Eye (tissue), 1 donor: ENCODE measurements around the gene PRF1.
A peak's percentile ranks its signal among the peaks of the same experiment; 100 is the strongest.

Experiments used
- DNase-seq: peaks from one replicate; pipeline ENCODE4 v3.0.0-alpha.2; 2015

The PRF1 gene

GRCh38 chr10:70575486-70575873 lies 27.1 kb downstream of the PRF1 start:
- no peak for DNase-seq

GRCh38 chr10:70573599-70574506 lies 28.7 kb downstream of the PRF1 start:
- no peak for DNase-seq

GRCh38 chr10:70571636-70572439 lies 30.7 kb downstream of the PRF1 start:
- DNase-seq: no peak

- no peak for DNase-seq
Observed at GRCh38 chr10:70571236-70571635, 31.3 kb downstream of the PRF1 start.

- peak; percentile 56 for DNase-seq
Observed at GRCh38 chr10:70568781-70569495, 33.6 kb downstream of the PRF1 start.

GRCh38 chr10:70568113-70568512 lies 34.4 kb downstream of the PRF1 start:
- DNase-seq: no peak

GRCh38 chr10:70567603-70568002 lies 34.9 kb downstream of the PRF1 start:
- DNase-seq: no peak

GRCh38 chr10:70566515-70567290 lies 35.8 kb downstream of the PRF1 start:
- DNase-seq: no peak

- no peak for DNase-seq
Observed at GRCh38 chr10:70565556-70566514, 36.7 kb downstream of the PRF1 start.

GRCh38 chr10:70564901-70565351 lies 37.6 kb downstream of the PRF1 start:
- DNase-seq: no peak

GRCh38 chr10:70564113-70564725 lies 38.3 kb downstream of the PRF1 start:
- DNase-seq: no peak

- DNase-seq: no peak
Observed at GRCh38 chr10:70563230-70563629, 39.3 kb downstream of the PRF1 start.

GRCh38 chr10:70562036-70562755 lies 40.3 kb downstream of the PRF1 start:
- peak; percentile 54 for DNase-seq

- DNase-seq: no peak
Observed at GRCh38 chr10:70561558-70561957, 41.0 kb downstream of the PRF1 start.

GRCh38 chr10:70561070-70561469 lies 41.5 kb downstream of the PRF1 start:
- peak; percentile 66 for DNase-seq

- no peak for DNase-seq
Observed at GRCh38 chr10:70560511-70560941, 42.0 kb downstream of the PRF1 start.

GRCh38 chr10:70559861-70560260 lies 42.7 kb downstream of the PRF1 start:
- no peak for DNase-seq

- peak; percentile 58 for DNase-seq
Observed at GRCh38 chr10:70558871-70559810, 43.4 kb downstream of the PRF1 start.

- no peak for DNase-seq
Observed at GRCh38 chr10:70558295-70558694, 44.2 kb downstream of the PRF1 start.
